Measurements from ENCODE around the gene SUPT6H. TPM values are rescaled to one million over a fixed set of nuclear protein-coding genes. Genes with fewer than 3 reads are reported as not detected.
A peak's percentile ranks its signal among the peaks of the same experiment; 100 is the strongest.

The SUPT6H gene
- total and polyA plus RNA-seq, 9 of the 15 experiments (the other 6 are each of a cell fraction or from before 2014, with no cell fraction given), result 1.7 to 77.7 (median 49.2) TPM

- ATAC-seq, result no peak
- no peaks in the 10 kb centered on the region; the same call in 1 of the 2 replicates for H4K20me1 ChIP-seq (replicated peaks; ENCODE audit: control insufficient read depth, insufficient read depth, low read length)
- WGBS (ENCODE audit: insufficient coverage, low coverage, missing lambda C conversion rate), result 90% methylated on average over 7 of the region's 8 CpGs
- ChIA-PET CTCF (ENCODE audit: low intra/inter-chr PET ratio) (no interaction called here), POLR2A (interaction anchor here (0.7 to 1.0 kb wide), 3 partner anchors 11 to 90 kb away, joined by 3 to 4 read pairs (median 3); no protein-coding TSS in a partner anchor)
- H3K4me3 ChIP-seq, result no peak overlapping the region
- no peak overlapping the region for H2AFZ ChIP-seq (ENCODE audit: low read depth, low read length)
- in situ Hi-C loops (cut with MboI), result no loop called here
- H3K79me2 ChIP-seq (ENCODE audit: control insufficient read depth, insufficient read depth, low read length), result no peaks in the 10 kb centered on the region
- intact Hi-C loops (cut with micrococcal nuclease), result no loop called here
- H3K27ac ChIP-seq (ENCODE audit: extremely low read depth, low read depth, low read length), result no peak overlapping the region
- DNase-seq (ENCODE audit: extremely low read depth in 1 of 4, low spot score in 3 of 4), result peak in 1 of 4 experiments; percentile 13
- peaks cover 0 to 7% of the 10 kb centered on the region in 2 experiments; a peak in 1 of 5 replicates for H3K4me1 ChIP-seq (replicated peaks in 1 of 2; ENCODE audit: control insufficient read depth in 2 of 2, insufficient read depth in 2 of 2, low read length in 2 of 2)
- H3K9ac ChIP-seq (ENCODE audit: insufficient read depth in 1 of 2, low read depth in 2 of 2, low read length in 2 of 2), result peak overlapping the region in 1 of 2 experiments; percentile 45; a peak in 1 of 4 replicates
- H3K9me1 ChIP-seq (ENCODE audit: control insufficient read depth, insufficient read depth, low read length), result no peaks in the 10 kb centered on the region
- TF ChIP-seq ZNF239 (CRISPR knock-in tag; IDR thresholded peaks at IDR 0.05) (no peak), SMARCE1 (IDR thresholded peaks at IDR 0.05) (no peak), MAFF (IDR thresholded peaks at IDR 0.05; ENCODE audit: low read length) (no peak)
- no TSS peak for BruUV-seq (replicated peaks)
- H3K4me2 ChIP-seq (ENCODE audit: insufficient read depth, low read length), result no peak overlapping the region
- H3K36me3 ChIP-seq (ENCODE audit: control insufficient read depth, insufficient read depth, low read length), result peaks cover 95% of the 10 kb centered on the region
- FAIRE-seq, result no peak
- no peaks in the 10 kb centered on the region for H3K9me3 ChIP-seq (replicated peaks; ENCODE audit: control insufficient read depth, insufficient read depth, low read depth, low read length)
- H3K27me3 ChIP-seq (ENCODE audit: control insufficient read depth in 2 of 2, insufficient read depth in 2 of 2, low read length in 2 of 2), result no peaks in the 10 kb centered on the region
These were observed 38.3 kb downstream of the SUPT6H start for GRCh38 chr17:28700278-28700677.

GRCh38 chr17:28700830-28701492, 39.0 kb downstream of the SUPT6H start:
- Histone ChIP-seq H3K4me3 (no peak overlapping the region), H3K36me3 (ENCODE audit: control insufficient read depth, insufficient read depth, low read length) (peaks cover 92% of the 10 kb centered on the region), H3K9me3 (replicated peaks; ENCODE audit: control insufficient read depth, insufficient read depth, low read depth, low read length) (no peaks in the 10 kb centered on the region), H3K9ac (ENCODE audit: insufficient read depth in 1 of 2, low read depth in 2 of 2, low read length in 2 of 2) (no peak overlapping the region), H3K79me2 (ENCODE audit: control insufficient read depth, insufficient read depth, low read length) (no peaks in the 10 kb centered on the region), H4K20me1 (replicated peaks; ENCODE audit: control insufficient read depth, insufficient read depth, low read length) (no peaks in the 10 kb centered on the region; the same call in 1 of the 2 replicates), H3K27ac (ENCODE audit: extremely low read depth, low read depth, low read length) (no peak overlapping the region), H3K4me2 (ENCODE audit: insufficient read depth, low read length) (no peak overlapping the region), H2AFZ (ENCODE audit: low read depth, low read length) (no peak overlapping the region), H3K27me3 (ENCODE audit: control insufficient read depth in 2 of 2, insufficient read depth in 2 of 2, low read length in 2 of 2) (no peaks in the 10 kb centered on the region), H3K4me1 (replicated peaks in 1 of 2; ENCODE audit: control insufficient read depth in 2 of 2, insufficient read depth in 2 of 2, low read length in 2 of 2) (peaks cover 0 to 7% of the 10 kb centered on the region in 2 experiments; a peak in 1 of 5 replicates), H3K9me1 (ENCODE audit: control insufficient read depth, insufficient read depth, low read length) (no peaks in the 10 kb centered on the region)
- no TSS peak for BruUV-seq (replicated peaks)
- ATAC-seq (no peak), FAIRE-seq (no peak), DNase-seq (ENCODE audit: extremely low read depth in 1 of 4, low spot score in 3 of 4) (peak in 1 of 4 experiments; percentile 12)
- 90% methylated on average over 10 of the region's 10 CpGs for WGBS (ENCODE audit: insufficient coverage, low coverage, missing lambda C conversion rate)
- 0 out of 6 replicates have a peak, but pooled peaks of 1 of the 3 experiments have one; percentile 13 for TF ChIP-seq CTCF (IDR thresholded peaks at IDR 0.05 in 2 of 3, conservative IDR thresholded peaks at IDR 0.05 in 1 of 3; ENCODE audit: insufficient read depth in 2 of 3, low read depth in 1 of 3, low read length in 3 of 3)
- no peak for TF ChIP-seq MAFK (IDR thresholded peaks at IDR 0.05; ENCODE audit: low read length)
- TF ChIP-seq POLR2G (IDR thresholded peaks at IDR 0.05; ENCODE audit: low read depth, low read length), result peak; percentile 56
- POLR2A ChIA-PET, result interaction anchor here (0.7 to 1.9 kb wide), 4 partner anchors 10 to 91 kb away, joined by 3 to 12 read pairs (median 4); partner anchors contain the start of genes PROCA1, SDF2 and SUPT6H
- in situ Hi-C loops (cut with MboI), result no loop called here
- intact Hi-C loops (cut with micrococcal nuclease), result no loop called here
- CTCF ChIA-PET (ENCODE audit: low intra/inter-chr PET ratio), result no interaction called here

Data from K562 (cell line).